ENCODE data around the gene KLK10. TPM values are rescaled to one million over a fixed set of nuclear protein-coding genes. Genes with fewer than 3 reads are reported as not detected.

Gene KLK10
- total RNA-seq = 2.3 TPM in 1 of 2 replicates, not detected in the other

GRCh38 chr19:51019544-51019925 is at the start of gene KLK10:
KLK10 (minus strand) TSS chr19:51019709; CDS start chr19:51019130, 579 bp downstream.

GRCh38 chr19:51064534-51065220 is 45.2 kb upstream of the KLK10 start, which contains the start of gene KLK13:
KLK13 (minus strand) TSS chr19:51065092; CDS start chr19:51065067, 25 bp downstream.

GRCh38 chr19:51034704-51035103 is 15.2 kb upstream of the KLK10 start, which contains the start of gene KLK12:
KLK12 (minus strand) TSS chr19:51035002; CDS start chr19:51034621, 381 bp downstream.

GRCh38 chr19:51026554-51026831 is 7.0 kb upstream of the KLK10 start, which contains the start of gene KLK11:
KLK11 (minus strand) TSS chr19:51026616; CDS start chr19:51025631, 985 bp downstream.

GRCh38 chr19:51001515-51001914 is 18.0 kb downstream of the KLK10 start, which contains the start of gene KLK8:
KLK8 (minus strand) TSS chr19:51001604; CDS start chr19:51001167, 437 bp downstream.

GRCh38 chr19:50983625-50984292 is 35.8 kb downstream of the KLK10 start, which contains the start of gene KLK7:
KLK7 (minus strand) TSS chr19:50983917; CDS start chr19:50982399, 1,518 bp downstream.

GRCh38 chr19:50969413-50969760 is 50.1 kb downstream of the KLK10 start, which contains the start of gene KLK6:
KLK6 (minus strand) TSS chr19:50969591; CDS start chr19:50968104, 1,487 bp downstream.

Other genes with a start within 250 kb of the KLK10 start
- gene GPR32, start 249.2 kb downstream of the KLK10 start, total RNA-seq = not detected in 2 replicates
- gene ACP4, start 229.3 kb downstream of the KLK10 start, total RNA-seq = not detected in 2 replicates
- not detected in 2 replicates for gene KLK1, start 195.9 kb downstream of the KLK10 start, total RNA-seq
- gene KLK15, start 186.1 kb downstream of the KLK10 start, total RNA-seq = not detected in 2 replicates
- gene KLK3, start 164.8 kb downstream of the KLK10 start, total RNA-seq = 0.16 TPM in 1 of 2 replicates, not detected in the other
- not detected in 2 replicates for gene KLK2, start 146.3 kb downstream of the KLK10 start, total RNA-seq
- gene KLK4, start 108.3 kb downstream of the KLK10 start, total RNA-seq = not detected in 2 replicates
- gene KLK5, start 66.7 kb downstream of the KLK10 start, total RNA-seq = not detected in 2 replicates
- gene KLK6, start 50.1 kb downstream of the KLK10 start, total RNA-seq = not detected in 2 replicates
- not detected in 2 replicates for gene KLK7, start 35.8 kb downstream of the KLK10 start, total RNA-seq
- gene KLK8, start 18.1 kb downstream of the KLK10 start, total RNA-seq = under 0.01 TPM in 1 of 2 replicates, not detected in the other
- not detected in 2 replicates for gene KLK11, start 6.9 kb upstream of the KLK10 start, total RNA-seq
- not detected in 2 replicates for gene KLK12, start 15.3 kb upstream of the KLK10 start, total RNA-seq
- gene KLK13, start 45.4 kb upstream of the KLK10 start, total RNA-seq = not detected in 2 replicates
- not detected in 2 replicates for gene KLK14, start 63.2 kb upstream of the KLK10 start, total RNA-seq
- gene CTU1, start 88.7 kb upstream of the KLK10 start, total RNA-seq = 3.9 and 5.4 TPM in 2 replicates
- gene SIGLEC9, start 105.2 kb upstream of the KLK10 start, total RNA-seq = 0.06 TPM in 1 of 2 replicates, not detected in the other
- gene SIGLEC7, start 122.6 kb upstream of the KLK10 start, total RNA-seq = not detected in 2 replicates
- gene CD33, start 205.4 kb upstream of the KLK10 start, total RNA-seq = not detected in 2 replicates
- gene SIGLECL1, start 231.4 kb upstream of the KLK10 start, total RNA-seq = not detected in 2 replicates

All from bladder microvascular endothelial cell (primary cell).